IMR-90 (cell line): ENCODE data around the gene SEPSECS.

Source experiments
- CEBPB ChIP-seq: IDR thresholded peaks from 2 replicates; pipeline ENCODE4 v1.6.1; 2012; ENCODE audit warnings: low read depth, low read length, improper control_type of control experiment
- CHD1 ChIP-seq: IDR thresholded peaks from 2 replicates; pipeline ENCODE4 v1.6.1; 2012; ENCODE audit warnings: low read depth, low read length, improper control_type of control experiment
- CTCF ChIP-seq: conservative IDR thresholded peaks from 2 replicates; pipeline ENCODE4 v1.5.1; 2012; ENCODE audit warnings: mild to moderate bottlenecking, low read depth, low read length, improper control_type of control experiment
- ELK1 ChIP-seq: fragments of 150-350 bp; IDR thresholded peaks from 2 replicates; pipeline ENCODE4 v1.6.1; 2016; ENCODE audit warnings: low read depth, mild to moderate bottlenecking, low read length, moderate library complexity, borderline replicate concordance
- MAFK ChIP-seq: IDR thresholded peaks from 2 replicates; pipeline ENCODE4 v1.6.1; 2012; ENCODE audit warnings: low read depth, low read length, improper control_type of control experiment
- POLR2A ChIP-seq: IDR thresholded peaks from 2 replicates; pipeline ENCODE4 v1.6.1; 2012; ENCODE audit warnings: mild to moderate bottlenecking, low read depth, low read length
- RAD21 ChIP-seq: IDR thresholded peaks from 2 replicates; pipeline ENCODE4 v1.6.1; 2012; ENCODE audit warnings: low read length, improper control_type of control experiment
- SMC3 ChIP-seq: fragments of 150-350 bp; IDR thresholded peaks from 2 replicates; pipeline ENCODE4 v1.6.1; 2016; ENCODE audit warnings: low read depth, mild to moderate bottlenecking, antibody characterized with exemption, low read length, moderate library complexity
- USF2 ChIP-seq: fragments of 150-350 bp; IDR thresholded peaks from 2 replicates; pipeline ENCODE4 v1.6.1; 2017; ENCODE audit warnings: mild to moderate bottlenecking, antibody characterized with exemption, low read length, low read depth

GRCh38 chr4:25177147-25177546 lies 16.9 kb upstream of the SEPSECS start:
- TF ChIP-seq RAD21 (no peak), CTCF (no peak), POLR2A (no peak), CEBPB (no peak), USF2 (no peak), MAFK (peak; percentile 87), CHD1 (no peak), SMC3 (no peak), ELK1 (no peak)
